Fibroblast of skin of left biceps (primary cell): ENCODE results near the gene RPS28.
"Not testable (repeated sequence)": the region's sequence is repeated elsewhere in the genome, so short reads cannot be mapped to it uniquely, and the experiment has no call there.

Experiments
- DNase-seq, 2 experiments: peaks; one replicate each; pipeline ENCODE4 v3.0.0-alpha.2; 2013; ENCODE audit warnings: low read depth in 2 of 2

RPS28 gene

GRCh38 chr19:8320564-8321066, 681 bp upstream of the RPS28 start:
- no peak for DNase-seq

GRCh38 chr19:8321986-8322637, 816 bp downstream of the RPS28 start:
- no peak for DNase-seq

GRCh38 chr19:8322638-8322997, 1.3 kb downstream of the RPS28 start:
- no peak for DNase-seq

- DNase-seq = no peak
Measured at GRCh38 chr19:8323781-8324185, 2.5 kb downstream of the RPS28 start.

GRCh38 chr19:8324186-8325050, 3.1 kb downstream of the RPS28 start:
- no peak for DNase-seq

- DNase-seq = no peak
Measured at GRCh38 chr19:8325454-8325853, 4.2 kb downstream of the RPS28 start.

- no peak for DNase-seq
Measured at GRCh38 chr19:8329996-8330395, 8.7 kb downstream of the RPS28 start.

GRCh38 chr19:8331263-8331845, 10.1 kb downstream of the RPS28 start:
- DNase-seq = no peak

GRCh38 chr19:8332976-8333766, 11.9 kb downstream of the RPS28 start:
- DNase-seq = no peak

- no peak for DNase-seq
Measured at GRCh38 chr19:8333767-8334457, 12.6 kb downstream of the RPS28 start.

- no peak for DNase-seq
Measured at GRCh38 chr19:8334458-8335342, 13.4 kb downstream of the RPS28 start.

GRCh38 chr19:8335343-8336071, 14.2 kb downstream of the RPS28 start:
- no peak for DNase-seq

GRCh38 chr19:8336072-8336569, 14.8 kb downstream of the RPS28 start:
- no peak for DNase-seq

- DNase-seq = no peak
Measured at GRCh38 chr19:8336660-8337059, 15.4 kb downstream of the RPS28 start.

- DNase-seq = no peak
Measured at GRCh38 chr19:8337728-8338127, 16.4 kb downstream of the RPS28 start.

GRCh38 chr19:8338835-8339234, 17.5 kb downstream of the RPS28 start:
- DNase-seq = no peak

- DNase-seq = no peak
Measured at GRCh38 chr19:8340341-8341096, 19.2 kb downstream of the RPS28 start.

GRCh38 chr19:8341504-8341903, 20.2 kb downstream of the RPS28 start:
- not testable (repeated sequence) for DNase-seq

GRCh38 chr19:8342316-8342683, 21.0 kb downstream of the RPS28 start:
- no peak for DNase-seq
